GM18909 (cell line): ENCODE results near the gene CSNK1G1.
A peak's percentile ranks its signal among the peaks of the same experiment; 100 is the strongest.

Source experiments
- ATAC-seq: cut with Tn5 transposase; IDR thresholded peaks from one replicate; pipeline ENCODE4 v1.9.1; 2021; ENCODE audit warnings: mild to moderate bottlenecking; ENCODE audit not compliant: unreplicated experiment, poor library complexity

The CSNK1G1 gene

DNA sequence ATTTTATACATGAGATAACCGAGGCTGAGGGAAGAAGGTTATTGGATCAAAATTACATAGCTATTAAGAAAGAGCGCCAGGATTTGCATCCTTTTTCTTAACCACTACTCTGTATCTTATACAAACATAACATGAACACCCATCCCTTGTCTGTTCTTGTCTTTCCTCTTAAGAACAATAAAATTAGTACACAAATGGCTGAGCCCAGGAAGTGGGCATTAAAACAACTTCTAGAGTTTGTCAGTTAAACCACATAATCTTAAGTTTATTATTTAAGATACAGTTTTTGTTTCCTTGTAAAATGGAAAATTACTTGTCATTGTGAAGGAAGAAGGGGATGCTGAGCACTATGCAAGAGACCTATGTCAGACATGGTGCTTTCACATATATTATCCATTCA is 144.3 kb downstream of the CSNK1G1 start:
- ATAC-seq: no peak

DNA sequence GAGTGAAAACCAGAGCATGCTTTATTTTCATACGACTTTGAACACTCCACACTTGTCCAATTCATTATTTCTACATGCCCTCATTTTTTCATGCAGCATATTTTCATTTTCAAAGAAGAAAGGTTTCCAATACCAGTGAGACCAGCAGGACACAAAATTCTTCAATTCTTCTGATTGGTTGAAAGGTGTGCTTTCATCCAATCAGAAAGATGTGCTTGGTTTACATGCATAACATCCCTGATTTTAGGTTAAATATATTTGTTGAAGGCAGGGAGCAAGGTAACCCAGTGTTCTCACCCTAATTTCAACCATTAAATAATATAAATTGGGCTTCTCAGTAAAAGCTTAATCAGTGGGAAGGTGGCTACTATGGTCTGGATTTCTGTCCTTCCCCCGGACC is 145.6 kb downstream of the CSNK1G1 start:
- no peak for ATAC-seq

DNA sequence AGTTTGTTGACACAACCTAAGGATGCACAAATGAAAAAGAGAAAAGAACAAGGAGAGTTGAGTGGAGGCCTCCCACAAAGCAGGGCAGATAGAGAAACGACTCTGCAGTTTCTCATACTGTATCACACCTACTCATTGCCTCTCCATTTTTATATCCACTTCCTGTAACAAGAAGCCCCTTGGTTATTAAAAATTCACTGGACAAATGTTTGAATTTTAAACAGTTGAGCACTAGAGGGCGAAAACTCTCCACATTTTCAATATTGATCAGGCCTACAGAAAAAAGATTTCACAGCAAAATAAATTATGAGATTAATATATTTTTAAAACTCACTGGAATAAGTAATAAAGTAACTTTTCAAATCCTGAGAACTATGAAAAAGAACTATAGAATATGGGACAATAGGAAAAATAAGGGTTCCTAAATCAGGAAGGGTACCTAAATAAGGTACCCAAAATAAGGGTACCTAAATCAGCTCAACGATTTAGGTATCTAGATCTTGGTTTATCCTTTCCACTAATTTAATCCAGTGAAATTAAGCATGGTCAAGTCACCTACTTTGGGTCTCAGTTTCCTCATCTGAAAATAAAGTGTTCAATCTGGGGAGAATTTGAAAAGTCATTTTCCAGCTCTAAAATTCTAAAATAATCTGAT is 146.2 kb downstream of the CSNK1G1 start:
- ATAC-seq: no peak

DNA sequence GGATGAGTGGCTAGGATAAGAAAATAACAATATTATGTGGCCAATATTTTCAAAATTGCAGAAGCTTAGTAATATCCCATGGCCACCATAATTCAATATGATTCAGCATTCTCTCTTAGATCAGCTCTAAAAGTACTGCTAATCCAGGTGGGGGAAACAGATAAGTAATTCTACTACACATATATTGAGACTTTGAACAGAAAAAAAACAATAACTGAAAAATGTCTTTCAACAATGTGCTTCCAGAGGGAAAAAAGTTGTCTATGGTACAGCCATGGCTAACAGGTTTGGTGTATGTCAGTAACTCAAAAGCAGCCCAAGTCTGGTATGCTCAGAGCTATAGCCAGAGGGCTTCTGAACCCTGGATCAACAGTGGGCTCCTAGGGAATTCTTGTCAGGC is 150.8 kb downstream of the CSNK1G1 start:
- no peak for ATAC-seq

DNA sequence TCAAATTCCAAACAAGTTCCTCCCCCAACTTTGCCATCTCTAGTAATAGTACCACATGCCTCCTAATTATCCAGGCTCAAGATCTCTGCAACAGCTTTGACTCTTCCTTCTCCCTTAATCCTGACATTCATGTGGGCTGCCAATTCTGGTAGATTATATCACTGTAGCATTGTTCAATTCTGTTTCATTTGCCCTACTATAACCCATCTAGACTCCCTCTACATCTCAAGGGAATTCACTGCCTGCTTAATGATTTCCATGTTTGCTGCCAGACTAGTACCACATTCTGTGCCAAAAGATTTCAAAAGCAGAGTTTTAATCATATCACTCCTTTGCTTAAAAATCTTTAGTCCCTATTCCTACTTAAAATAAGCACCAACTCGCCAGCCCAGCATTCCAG is 158.5 kb downstream of the CSNK1G1 start:
- no peak for ATAC-seq

DNA sequence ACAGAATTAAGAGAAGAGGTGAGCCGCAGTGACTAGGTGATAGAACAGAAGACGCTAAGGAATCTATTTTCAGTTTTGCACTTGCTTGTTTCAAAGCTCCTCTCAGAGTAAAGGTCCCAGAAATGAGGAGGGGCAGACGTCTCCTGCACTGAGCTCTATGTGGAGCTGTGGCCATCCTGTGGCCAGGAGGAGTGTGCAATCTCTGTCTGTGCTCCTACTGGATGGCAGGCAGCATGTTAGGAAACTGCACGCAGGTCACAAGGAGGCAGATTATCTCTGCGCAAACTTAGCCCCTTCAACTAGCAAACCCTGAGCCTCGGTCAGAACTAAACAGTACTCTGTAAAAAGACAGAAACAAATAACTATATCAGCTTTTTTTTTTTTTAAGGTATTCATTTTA is 162.0 kb downstream of the CSNK1G1 start:
- ATAC-seq: no peak

DNA sequence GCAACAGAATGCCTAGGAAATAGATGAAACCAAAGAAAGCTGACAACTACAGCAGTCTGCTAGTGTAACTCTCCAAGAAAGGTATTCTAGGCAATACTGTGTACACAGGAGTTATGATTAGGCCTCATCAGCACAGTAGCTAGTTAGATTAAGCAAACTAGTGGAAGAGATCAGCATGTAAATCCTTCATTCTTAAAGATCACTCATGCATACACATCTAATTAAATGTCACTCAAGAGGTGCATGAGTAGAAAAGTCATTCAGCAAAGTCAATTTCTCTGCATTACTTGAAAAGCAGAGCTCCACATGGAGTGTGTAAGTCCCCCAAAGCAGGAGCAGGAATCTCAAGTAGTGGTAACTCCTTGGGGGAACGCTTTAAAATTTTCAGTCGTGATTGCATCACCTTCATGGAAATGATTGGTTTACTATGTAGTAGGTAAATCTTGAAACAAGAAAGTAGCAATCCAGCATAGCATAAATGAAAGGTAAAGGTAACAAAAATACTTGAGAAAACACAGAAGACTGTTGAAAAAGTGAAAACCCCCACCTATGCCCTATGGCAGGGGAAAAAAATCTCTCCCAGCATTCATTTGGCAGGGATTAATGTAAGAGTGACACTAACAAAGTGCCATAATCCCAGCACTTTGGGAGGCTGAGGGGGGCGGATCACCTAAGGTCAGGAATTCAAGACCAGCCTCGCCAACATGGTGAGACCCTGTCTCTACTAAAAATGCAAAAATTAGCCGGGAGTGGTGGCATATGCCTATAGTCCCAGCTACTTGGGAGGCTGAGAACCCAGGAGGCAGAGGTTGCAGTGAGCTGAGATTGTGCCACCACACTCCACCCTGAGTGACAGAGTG is 163.8 kb downstream of the CSNK1G1 start:
- no peak for ATAC-seq

DNA sequence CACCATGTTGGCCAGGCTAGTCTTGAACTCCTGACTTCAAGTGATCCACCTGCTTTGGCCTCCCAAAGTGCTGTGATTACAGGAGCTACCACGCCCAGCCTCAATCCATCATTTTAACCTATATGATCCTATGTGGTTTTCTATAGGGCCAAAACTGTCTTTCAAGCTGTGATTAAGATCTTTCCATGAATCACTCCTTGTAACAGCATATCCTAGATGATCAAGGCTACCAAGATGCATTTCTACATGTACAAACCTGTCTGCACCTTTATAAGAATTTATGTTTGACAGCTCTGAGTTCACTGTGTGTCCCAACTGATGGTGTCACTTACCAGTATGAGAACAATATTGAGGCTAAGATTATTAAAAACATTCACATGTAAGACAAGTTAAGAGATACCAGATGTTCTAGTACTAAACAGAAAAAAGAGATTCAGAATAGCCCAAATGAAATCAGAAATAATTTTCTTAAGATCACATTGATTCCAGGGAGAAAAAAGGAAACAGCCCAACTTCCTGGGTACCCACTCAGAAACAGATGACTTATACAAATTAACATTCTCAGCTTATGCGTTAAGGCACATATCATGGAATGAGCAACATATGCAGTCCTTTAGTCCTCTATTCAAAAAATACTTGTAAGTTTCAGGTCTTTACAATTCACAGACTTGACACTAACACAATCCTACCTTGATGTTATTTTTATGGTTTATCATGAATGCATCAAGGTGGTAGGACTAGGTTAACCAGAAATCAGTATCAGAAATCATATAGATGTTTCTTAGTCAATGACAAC is 168.4 kb downstream of the CSNK1G1 start:
- ATAC-seq: no peak

DNA sequence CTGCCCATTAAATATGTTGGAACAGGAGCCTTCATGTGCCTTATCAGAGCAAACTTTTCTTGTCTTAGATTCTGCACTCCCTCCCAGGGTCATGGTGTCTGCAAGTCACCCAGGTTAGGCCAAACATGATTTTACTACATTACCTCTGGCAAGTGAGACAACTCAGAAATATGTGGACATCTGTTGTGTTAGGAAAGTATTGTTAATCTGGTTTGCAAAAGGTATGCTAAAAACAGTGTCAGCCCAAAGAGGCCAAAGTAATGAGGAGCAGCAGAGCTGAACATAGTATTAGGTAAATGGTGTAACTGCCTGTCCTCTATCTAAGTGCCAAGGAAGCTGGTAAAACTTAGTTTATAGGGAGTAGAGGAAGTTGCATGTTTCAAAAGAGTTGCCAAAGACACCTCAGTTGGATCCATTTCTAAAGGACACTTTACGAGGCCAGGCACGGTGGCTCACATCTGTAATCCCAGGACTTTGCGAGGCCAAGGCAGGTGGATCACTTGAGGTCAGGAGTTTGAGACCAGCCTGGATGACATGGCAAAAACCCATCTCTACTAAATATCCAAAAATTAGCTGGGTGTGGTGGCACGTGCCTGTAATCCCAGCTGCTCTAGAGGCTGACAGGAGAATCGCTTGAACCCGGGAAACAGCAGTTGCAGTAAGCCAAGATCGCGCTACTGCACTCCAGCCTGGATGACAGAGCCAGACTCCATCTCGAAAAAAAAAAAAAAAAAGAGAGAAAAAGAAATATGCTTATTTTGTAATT is 170.6 kb downstream of the CSNK1G1 start:
- ATAC-seq: no peak

DNA sequence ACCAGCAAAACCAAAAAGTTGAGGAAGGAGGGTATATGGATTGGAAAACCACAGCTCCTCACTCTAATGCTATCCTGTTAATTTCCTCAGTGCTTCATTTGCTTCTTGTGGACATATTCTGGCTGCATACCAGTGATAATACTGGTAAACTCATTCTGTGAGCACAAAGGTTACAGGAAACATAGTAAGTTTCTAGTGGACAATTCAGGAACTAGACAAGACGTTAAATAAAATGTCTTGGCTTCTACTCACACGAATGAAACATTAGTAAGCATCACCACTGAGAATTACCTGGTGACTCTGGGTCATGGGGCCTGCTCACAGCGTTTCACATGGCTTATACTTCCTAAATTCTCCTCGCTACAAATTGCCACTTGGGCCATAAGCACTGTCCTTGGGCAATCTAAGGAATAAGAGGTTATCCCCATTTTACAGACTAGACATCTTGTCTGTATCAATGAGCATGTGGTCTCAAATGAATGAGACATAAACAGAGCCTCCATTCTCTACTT is 173.1 kb downstream of the CSNK1G1 start:
- ATAC-seq: no peak

DNA sequence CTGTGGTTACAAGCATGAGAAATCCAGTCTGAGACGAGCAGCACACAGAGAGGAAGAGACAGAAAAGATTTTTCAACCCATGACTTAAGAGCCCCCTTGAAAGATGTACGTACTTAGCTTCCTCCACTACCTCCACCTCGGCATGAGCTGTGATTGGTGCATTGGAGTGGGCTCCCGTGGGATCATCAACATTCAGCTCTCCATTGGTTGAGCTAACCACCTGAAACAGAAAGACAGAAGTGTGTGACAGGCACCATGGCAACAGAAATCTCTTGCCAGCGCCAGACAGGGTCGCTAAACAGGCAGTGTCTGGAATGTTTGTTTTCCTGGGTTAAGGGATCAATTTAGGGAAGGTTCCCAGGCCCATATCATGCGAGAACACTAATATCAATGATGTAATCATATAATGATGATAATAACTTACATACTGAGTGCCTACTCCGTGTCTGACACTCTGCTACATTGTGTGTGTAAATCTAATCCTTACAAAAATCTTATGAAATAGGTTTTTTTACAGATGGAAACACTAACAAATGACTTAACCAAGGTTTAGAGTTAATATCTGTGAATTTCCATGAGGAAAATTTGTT is 175.6 kb downstream of the CSNK1G1 start:
- ATAC-seq: peak; percentile 36

DNA sequence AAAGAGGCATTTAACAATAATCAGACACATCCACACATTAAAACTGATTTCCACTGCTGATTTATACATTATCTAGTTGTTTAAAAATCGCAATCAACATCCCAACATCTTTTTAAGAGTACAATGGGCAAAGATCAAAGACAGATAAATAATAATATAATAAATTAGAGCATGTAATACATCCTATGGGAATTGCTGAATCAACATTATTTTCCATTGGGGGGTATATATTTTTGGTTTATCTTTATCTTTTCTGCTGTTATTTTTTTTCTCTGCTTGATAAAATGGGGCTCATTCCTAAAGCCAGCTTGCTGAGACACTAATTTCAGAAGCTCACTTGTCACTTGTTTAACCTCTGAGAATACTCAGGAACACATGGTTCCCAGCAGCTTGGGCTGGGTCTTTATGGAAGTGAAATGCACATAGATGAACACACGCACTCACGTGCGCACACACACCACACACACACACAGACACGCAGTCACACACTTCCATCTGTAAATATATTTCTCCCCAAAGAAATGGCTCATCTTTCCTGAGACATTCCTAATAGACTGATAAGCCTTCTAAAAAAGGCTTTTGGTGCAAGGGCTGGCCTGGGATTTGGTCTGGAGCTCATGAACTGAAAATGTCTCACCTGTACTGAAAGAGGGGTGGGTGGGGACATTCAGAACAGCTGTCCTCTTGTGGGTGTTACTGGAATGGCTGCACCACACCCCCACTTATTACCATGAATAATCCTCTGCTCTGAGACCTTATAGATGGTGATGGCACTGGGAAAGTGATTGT is 189.7 kb downstream of the CSNK1G1 start:
- ATAC-seq: no peak

DNA sequence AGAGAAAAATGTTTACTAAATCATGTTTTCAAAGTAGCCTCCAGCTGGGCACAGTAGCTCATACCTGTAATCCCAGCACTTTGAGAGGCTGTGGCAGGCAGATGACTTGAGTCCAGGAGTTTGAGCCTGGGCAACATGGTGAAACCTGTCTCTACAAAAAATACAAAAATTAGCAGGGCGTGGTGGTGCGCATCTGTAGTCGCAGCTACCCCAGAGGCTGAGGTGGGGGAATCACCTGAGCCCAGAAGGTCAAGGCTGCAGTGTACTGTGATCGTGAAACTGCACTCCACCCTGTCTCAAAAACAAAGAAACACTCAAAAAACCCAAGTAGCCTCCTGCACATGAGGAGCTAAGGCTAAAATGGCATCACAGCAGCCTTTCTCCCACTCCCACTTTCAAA is 191.5 kb downstream of the CSNK1G1 start:
- ATAC-seq: no peak

DNA sequence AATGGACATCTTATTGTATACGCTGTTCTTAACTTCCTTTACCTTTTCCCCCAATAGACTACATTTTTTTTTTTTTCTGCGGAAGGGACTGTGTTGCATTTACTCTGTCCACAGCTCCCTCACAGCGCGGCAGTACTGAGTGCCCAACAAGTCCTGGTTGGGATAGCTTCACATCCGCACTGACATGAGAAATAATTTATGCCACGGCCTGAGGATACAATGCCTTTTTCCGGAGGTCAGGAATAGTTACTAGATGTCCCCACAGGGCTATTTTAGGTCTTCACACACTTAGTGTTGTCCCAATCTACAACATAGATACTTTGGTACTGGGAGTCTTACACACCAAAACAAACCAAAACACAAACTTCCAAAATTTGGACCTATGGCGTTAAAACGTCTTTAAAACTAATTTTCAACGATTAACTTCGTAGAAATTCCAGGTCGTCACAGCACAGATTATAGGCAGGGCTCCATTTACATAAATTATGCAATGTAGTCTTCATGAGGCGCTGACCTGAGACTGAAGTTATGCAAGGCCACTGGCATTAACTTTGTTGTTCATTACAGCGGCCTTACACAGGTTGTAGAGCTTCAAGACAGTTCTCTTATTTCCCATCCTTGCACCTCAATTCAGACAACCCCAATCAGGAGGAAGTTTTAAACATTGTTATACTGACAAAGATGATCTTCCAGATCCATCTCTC is 192.2 kb downstream of the CSNK1G1 start:
- ATAC-seq: peak; percentile 3

DNA sequence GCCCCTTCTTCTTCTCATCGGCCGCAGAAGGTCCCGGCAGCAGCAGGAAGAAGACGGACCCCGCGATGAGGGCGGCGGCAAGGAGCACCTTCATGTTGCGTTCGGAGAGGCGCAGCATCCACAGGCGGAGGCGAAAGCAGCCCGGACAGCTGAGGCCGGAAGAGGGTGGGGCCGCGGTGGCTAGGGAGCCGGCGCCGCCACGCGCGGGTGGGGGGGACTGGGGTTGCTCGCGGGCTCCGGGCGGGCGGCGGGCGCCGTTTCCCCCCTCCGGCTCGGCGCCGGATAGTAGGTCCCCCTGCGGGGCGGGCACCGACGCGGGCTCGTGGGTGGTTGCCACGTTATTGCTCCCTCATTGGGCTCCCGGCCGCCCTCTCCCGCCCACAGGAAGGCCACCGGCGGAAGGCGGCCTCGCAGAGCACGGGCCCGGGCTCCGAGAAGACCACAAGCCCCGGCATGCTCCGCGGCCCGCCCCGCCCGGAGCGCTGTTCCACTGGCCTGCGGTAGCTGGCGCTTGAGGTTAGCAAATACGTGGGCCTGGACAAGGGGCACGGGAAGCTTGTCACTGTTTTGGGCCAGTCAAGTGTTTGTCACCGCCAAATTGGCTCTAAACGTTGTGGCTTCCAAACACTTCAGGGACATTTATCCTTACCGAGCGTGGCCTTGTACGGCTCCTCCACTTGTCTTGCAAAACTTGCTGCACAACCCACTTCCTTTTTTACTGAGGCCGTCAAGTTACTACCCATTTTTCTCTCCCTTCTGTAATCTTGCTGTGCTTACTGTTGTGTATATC is 192.9 kb downstream of the CSNK1G1 start, which contains the start of gene PPIB:
PPIB (minus strand) TSS at position 154 of the 790 bp plus-strand sequence; CDS start at position 118, 36 bp downstream.
- ATAC-seq: peak; percentile 93

DNA sequence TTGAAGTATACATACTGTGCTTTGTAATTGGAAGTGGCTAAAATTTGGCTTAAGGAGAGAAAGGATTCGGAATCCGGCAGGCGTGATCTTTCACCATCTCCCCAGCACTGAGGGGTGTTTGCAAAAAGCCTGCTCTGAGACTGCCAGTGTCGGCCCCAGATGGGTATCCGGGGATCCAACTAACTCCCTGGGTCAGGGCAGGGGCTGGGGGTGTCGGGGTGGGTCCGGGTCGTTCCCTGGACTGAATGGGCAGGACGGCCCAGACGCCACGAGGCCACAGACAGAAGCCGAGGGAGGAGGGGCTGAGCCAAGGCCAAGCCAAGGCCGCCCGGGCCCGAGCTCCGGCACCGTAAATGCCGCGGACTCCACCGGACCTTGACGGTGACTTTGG is 193.5 kb downstream of the CSNK1G1 start:
- peak; percentile 23 for ATAC-seq

DNA sequence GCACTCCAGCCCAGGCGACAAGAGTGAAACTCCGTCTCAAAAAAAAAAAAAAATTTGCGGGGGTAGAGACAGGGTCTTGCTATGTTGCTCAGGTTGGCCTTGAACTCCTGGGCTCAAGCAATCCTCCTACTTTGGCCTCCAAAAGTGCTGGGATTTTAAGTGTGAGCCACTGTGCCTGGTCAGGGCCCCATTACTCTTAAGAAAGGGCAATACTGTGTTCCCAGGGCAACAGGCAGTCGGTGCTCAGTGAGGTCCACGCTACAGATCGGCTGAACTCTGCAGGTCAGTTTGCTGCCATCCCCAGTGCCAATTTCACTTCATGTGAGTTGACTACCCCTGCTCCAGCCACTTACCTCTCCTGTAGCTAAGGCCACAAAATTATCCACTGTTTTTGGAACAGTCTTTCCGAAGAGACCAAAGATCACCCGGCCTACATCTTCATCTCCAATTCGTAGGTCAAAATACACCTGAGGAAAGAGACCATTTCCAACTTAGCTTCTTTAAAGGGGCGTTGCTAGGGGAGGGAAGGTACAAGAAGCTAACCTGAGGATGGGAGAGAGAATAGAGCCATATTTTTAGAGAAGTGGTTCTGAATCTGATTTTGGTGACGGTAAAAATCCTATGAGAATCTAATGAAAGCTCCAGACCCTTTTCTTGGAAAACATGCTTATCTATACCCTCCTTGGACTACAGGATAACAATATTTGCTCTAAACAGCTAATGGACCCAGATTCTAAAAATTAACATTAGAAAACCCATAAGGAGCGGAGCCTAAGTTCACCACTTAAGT is 194.1 kb downstream of the CSNK1G1 start:
- ATAC-seq: no peak
